A172 (cell line): ENCODE data around the gene TMEM121. TPM values are rescaled to one million over a fixed set of nuclear protein-coding genes. Genes with fewer than 3 reads are reported as not detected.

Experiments
- DNase-seq: peaks from one replicate; pipeline ENCODE4 v3.0.0-alpha.2; 2015; ENCODE audit warnings: low spot score
- total RNA-seq: library from RNA; depleted of rRNA; stranded (reverse); fragments of >200 nt; shearing (Covaris generic); gene quantifications from 2 replicates; pipeline ENCODE4 v1.2.3, GENCODE V29; 2014

TMEM121 gene
- total RNA-seq, 1 experiment from 2014 or later, result 9.2 TPM

DNA sequence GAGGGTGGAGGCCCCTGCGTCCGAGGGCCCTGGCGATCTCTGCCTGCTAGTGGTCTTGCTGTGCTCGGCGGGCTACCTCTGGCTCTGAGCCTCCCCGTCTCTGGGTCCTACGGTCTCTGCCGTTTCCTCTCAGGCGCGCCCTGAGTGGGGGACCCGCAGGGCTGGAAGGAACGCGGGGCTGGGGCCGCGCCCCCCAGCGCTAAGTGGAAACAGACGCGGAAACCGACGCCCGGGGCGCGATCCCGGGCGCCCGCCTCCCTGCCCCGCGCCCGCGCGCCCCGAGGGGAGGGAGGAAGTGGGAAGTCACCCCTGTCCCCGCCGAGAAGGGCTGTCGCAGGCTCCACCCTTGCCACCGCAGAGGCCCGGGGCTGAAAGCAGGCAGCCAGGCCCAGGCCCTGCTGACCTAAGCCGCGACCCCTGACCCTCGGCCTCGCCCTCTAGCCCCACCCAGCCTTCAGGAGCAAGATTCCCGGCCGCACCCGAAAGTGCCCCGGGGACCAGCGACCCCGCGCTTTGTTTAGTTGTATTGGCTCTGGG is 38.9 kb upstream of the TMEM121 start:
- no peak for DNase-seq

DNA sequence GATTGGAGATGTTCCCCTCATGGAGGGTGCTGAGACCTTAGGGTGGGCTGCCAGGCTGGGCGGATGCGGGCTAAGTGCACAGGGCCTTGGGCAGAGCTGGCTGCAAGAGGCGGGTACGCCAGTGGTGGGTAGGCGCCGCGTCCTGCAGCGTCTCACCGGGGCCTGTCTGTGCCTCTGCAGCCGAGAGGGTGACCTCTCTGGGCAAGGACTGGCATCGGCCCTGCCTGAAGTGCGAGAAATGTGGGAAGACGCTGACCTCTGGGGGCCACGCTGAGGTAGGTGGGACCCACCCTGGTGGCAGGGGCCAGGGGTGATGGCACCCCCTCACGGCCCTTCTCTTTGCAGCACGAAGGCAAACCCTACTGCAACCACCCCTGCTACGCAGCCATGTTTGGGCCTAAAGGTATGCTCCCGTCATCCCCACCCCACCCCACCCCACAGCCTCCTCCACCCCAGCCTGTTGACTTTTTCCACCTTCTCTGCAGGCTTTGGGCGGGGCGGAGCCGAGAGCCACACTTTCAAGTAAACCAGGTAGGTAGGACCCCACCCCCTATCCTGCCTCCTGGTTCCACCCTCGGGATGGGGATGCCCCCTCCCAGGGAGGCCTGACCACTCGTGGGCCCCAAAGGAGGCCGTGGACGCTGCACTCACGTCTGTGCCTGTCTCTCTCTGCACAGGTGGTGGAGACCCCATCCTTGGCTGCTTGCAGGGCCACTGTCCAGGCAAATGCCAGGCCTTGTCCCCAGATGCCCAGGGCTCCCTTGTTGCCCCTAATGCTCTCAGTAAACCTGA is 38.2 kb upstream of the TMEM121 start:
- DNase-seq, result no peak

DNA sequence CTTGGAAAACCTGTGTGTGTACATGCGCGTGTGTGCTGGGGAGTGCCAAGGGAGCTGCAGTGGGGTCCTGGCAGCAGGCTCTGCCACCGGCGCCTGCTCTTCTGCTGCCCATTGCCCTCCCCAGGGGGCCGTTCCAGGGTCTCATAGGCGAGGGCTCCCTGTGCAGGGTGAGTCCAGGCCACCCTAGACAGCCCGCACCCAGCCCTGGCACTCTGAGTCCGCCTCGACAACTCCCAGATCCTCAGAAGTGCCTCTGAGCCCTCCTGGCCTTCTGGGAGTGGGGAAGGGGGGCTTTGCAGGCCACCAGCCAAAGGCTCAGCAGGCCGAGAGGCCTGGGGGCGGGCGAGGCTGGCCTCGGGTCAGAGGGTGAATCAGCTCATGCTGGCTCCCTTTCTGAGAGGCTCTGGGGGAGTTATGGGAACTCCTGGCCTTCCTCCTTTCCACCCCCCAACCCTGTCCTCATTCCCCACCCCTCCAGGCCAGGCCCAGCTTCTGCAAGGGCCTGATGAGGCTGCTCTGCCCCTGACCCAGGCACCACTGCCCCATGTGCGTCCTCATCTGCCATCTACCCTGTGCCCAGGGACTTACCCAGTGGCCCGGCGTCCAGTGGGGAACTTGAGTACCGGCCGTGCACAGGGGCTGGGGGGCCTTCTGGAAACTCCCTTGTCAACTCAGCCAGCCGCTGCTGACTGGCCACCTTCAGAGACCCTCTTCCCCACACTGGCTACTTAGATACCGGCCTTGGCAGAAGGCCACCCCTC is 37.4 kb upstream of the TMEM121 start:
- no peak for DNase-seq

DNA sequence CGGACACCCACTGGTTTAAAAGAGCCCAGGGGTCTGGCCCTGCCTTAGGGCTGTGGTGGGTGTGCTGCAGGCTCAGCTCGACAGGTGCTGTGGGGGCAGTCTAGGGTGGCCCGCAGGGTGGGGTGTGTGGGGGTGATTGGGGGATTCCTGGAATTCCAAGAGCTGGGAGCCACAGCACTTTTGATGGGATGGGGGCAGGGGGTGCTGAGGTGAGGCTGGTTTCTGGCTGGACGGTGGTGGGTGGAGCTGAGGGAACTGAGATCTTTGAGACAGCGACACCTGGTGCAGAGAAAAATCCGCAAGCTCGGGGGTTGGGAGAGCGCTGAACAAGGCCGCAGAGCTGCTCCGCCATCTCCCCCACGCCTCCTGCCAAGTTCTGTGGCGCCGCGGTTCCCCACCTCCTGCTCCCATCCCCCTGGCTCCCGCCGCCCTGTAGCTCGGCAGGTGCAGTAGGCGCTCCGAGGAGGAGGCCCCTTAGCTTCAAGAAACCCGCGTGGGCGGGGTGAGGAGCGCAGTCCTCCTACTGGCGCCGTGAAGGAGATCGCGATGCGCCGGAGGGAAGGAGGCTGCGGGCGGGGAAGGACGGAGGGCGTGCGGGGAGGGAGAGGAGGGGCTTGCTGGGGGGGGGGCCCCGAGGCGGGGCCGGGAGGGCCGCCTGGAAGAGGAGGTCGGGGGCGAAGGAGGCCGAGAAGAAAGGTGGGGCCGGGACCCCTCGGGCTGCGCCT is 36.7 kb upstream of the TMEM121 start:
- peak; percentile 75 for DNase-seq

DNA sequence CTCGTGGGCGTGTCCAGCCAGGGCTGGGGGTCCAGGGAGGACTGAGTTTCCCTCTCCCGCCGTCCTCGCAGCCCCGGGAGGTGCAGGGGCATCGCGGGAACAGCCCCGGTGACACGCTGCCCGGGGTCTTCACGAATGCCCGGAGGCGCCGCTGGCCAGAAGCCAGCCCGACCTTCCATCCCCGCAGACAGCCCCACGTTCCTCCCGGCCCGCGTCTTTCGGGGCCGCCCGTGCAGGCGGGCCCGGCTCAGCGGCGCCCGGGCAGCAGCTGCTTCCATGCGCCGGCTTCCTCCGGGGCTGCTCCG is 36.2 kb upstream of the TMEM121 start:
- DNase-seq, result no peak

DNA sequence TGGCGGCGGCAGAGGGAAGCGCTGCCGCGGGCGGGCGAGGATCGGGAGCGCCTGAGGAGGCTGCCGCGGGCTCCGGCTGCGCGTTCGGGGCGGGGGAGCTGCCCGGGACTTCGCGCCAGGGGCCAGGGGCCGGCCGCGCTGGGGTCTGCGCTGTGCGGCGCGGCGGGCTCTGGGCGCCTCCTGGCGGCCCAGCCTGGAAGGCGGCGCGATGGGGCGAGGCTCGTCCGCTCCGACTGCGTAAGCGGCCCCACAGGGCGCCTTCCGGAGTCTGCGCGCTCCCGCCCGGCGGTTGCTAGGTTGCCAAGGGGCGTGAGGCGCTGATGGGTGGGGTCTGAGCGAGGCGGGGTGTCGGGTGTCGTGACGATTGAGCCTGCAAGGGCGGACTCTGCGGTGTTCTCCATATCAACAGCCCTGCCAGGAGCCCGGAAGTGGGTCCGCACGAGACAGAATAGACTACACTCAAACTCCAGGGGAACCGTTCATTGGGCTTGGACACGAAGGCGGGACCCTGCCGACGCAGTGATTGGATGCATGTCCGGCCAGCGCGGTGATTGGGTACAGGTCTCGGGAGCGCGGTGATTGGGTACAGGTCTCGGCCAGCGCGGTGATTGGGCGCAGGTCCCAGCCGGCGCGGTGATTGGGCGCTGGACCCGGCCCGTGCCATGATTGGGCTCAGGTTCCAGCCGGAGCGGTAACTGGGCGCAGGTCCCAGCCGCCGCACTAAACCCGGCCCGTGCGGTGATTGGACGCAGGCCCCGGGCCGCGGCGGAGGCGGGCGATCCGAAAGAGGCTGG is 35.6 kb upstream of the TMEM121 start, which contains the start of gene TEDC1:
TEDC1 (plus strand) TSS at position 675 of the 794 bp plus-strand sequence. CDS start 130 bp downstream, outside the sequence.
- DNase-seq, result peak; percentile 97

DNA sequence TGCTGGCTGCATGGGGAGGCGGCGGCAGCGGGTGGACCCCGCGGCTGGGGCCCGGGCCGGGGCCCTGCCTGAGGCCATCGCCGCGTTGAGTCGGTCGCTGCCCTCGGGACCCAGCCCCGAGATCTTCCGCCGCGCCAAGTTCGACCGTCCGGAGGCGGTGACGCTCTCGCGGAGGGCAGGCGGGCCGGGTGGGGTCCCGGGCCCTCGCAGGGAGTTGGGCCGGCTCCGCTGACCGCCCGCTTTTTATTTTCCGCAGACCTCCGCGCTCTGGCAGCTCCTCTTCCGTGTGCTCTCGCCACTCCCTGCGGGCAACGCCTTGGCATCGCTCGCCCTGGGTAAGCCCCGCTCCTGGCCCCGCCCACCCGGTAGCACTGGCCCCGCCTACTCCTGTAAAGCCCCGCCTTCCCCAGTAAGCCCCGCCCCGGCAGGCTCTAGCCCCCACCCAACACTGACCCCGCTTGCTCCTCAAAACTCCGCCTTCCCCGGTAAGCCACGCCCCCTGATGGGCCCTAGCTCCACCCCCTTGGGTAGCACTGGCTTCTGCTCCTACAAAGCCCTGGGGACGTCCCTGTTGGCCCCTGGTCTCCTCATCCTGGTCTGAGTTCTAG is 34.9 kb upstream of the TMEM121 start:
- DNase-seq, result no peak

DNA sequence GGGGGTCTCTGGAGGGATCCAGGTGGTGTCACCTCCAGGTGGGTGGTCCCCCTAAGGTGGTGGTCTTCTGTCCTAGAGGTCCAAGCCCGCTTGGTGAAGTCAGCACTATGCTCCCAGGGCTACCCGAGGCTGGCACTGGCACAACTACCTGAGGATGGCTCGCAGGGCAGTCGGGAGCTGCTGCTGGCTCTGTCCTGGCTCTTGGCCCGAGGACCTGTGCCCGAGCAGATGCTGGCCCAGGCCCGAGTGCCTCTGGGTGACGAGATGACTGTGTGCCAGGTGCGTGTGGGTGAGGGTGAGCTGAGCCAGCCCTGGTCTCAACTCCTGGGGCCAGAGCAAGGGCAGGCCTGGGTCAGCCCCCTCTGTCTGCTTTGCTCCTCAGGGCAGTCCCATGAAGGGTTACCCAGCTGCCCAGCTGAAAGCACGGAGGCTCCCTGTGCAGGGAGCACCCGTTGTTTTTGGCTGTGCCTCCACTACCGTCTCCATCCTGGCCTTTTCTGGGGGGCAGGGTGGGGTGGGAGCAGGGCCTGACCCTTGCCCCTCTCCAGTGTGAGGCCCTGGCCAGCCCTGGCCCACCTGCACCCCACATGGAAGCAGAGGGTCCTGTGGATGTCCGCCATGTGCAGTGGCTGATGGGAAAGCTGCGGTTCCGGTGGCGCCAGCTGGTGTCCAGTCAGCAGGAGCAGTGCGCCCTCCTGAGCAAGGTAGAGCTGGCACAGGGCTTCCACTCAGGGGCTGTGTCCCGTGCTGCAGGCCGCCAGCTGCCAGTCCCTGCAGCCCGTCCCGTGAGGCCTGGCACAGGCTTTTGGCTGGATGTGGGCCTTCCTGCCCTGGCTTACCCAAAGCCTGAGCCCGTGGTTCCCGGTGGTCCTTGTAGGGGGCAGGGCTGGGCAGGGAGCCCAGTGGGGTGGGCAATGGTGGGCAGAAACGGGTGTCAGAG is 34.1 kb upstream of the TMEM121 start:
- DNase-seq, result no peak

DNA sequence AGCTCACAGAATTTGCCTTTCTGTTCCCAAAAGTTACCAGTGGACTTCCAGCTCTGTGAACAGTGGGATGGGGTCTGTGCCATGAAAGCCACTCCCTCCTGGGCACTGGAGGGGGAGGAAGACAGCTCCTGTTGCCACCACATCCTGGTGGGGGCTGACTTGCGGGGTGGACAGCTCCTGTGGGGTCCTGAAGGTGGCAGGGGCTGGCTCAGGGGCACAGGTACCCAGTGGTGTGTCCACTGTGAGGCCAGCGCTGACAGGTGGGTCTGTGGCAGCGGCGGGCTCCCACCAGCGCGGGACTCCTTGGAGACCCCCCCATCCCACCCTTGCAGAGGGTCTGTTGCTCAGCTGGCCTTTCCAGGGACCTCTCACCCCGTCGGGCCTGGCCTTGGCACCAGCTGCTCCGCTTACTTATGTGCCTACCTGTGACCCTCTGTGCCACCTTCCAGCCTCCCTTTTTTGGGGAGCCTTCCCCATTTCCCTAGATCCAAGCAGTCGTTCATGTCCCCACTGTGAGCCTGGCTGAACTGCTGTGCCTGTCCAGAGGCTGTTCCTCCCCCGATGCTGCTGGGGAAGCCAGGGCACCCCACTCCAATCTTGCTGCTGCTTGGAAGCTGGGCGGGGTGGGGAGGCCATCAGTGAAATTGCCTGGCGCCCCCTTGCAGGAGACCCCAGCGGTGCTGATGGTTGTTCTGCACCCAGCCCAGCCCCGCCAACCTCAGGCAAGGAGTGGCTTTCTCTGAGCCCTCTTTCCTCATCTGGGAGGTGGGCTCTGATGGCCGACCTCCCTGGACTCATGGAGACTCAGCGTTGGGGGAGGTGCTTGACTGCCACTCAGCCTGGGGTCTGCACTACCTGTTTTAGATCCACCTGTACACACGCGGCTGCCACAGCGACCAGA is 33.2 kb upstream of the TMEM121 start:
- no peak for DNase-seq

DNA sequence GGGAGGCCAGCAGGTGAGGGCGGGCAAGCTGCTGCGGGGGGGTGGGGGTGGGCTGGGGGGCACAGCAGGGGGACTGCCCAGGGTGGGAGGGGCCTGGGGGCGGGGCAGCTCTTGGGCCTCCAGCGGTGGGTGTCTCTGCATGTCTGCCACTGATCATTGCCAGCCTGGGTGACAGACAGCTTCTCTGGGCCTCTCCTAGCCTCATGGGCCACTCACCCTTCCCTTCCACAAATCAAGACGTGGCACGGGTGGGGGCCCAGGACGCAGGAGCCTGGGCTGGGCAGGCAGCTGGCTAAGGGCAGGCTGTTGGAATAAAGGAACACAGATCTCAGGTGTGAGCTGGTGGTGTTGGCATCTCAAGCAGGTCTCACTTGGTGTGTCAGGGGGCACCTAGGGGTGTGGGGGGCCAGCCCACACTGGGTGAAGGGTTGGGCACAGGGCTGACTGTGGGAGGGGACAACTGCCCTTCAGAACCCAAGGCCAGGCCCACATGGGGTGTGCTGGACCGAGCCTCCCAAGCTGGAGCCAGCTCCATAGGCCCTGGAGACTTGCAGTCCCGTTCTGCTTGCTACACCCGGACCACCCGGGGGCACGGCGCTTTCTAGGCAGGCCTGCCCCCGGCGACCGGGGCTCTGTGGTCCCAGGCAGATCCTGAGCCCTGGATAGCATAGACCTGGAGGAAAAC is 32.3 kb upstream of the TMEM121 start:
- no peak for DNase-seq

DNA sequence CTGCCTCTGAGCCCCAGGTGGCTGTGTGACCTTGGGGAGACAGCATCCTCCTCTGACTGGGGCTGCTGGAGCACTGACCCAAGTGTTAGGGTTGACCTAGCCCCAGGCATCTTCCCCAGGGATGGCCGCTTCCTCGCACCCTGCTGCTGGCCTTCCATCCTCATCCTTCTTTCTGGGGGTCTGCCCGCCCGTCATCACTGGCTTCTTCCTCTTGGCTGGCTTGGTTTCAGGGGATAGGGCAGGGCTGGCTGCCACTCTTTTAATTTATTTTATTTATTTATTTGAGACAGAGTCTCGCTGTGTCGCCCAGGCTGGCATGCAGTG is 31.8 kb upstream of the TMEM121 start:
- DNase-seq, result no peak

DNA sequence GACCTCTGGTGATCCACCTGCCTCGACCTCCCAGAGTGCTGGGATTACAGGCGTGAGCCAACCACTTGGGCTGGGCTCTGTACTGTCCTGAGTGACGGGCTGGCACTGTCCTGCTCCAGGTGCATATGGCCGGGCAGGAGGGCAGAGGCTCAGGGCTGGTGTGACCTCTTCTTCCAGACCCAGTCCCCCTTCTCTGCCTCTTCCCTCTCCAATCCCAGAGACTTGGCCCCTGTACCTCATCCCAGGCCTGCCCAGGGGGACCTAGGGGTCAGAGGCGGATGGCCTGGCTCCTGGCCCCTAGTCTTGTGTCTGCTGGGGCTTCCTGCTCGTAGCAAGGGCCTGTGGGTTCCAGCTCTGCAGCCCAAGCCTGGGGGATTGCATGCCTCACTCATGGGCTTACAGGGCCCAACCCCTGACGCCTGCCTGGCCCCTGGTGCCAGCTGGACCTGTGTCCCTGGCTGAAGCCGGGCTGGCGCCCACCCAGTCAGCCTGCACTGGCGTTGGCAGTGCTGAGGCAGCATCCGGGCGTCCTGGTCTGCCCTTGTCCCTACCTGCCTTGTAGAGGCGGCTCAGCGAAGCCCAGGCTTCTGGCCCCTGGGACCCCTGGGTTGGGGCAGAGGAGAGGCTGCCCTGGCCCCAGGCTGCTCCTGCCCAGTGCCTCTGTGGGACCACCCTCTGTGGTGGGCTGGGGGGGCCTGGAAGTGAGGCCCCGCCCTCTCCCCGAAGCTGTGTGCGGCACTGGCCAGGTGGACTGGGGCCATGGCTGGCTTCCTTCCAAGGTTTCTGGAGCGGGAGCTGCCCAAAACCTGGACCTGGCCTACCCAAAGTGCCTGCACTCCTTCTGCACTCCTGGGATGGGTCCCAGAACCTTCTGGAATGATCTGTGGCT is 31.0 kb upstream of the TMEM121 start:
- DNase-seq, result no peak

DNA sequence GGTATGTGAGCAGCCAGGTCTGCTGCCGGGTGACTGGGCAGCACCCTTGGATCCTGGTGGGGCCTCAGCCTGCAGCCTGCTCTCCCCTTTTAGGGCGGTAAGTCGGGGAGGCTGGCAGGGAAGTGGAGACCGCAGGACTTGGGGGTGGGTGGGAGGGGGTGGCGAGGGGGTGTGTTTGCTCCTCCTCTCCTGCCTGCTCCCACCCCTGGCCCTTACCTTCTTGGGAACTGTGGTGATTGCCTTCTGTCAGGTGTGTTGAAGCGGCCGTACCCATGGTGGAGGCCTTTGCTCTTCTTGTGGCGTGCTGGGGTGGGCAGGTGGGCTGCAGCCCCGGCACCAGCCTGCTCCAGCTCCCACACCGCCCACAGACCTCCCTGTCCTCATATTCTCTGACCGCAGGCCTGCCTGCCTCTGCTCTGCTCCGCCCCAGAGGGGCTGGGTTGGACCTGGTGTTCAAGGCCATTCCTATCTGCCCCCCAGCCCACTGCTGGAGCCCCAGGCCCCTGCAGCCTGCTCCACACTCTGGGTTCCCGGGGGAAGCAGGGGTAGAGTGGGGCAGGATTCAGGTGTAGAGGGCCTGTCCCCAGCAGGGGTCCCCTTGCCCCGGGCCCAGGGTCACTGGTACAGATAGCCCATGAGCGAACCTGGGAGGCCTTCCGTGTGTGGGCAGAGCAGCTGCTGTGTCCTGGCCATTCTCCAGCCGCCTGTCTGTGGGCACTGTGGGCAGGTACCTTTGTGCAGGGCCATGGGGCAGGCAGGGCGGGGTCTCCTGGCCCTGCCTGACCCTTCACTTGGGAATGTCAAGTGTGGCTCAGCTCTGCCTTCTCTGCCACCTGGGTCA is 30.2 kb upstream of the TMEM121 start:
- no peak for DNase-seq

DNA sequence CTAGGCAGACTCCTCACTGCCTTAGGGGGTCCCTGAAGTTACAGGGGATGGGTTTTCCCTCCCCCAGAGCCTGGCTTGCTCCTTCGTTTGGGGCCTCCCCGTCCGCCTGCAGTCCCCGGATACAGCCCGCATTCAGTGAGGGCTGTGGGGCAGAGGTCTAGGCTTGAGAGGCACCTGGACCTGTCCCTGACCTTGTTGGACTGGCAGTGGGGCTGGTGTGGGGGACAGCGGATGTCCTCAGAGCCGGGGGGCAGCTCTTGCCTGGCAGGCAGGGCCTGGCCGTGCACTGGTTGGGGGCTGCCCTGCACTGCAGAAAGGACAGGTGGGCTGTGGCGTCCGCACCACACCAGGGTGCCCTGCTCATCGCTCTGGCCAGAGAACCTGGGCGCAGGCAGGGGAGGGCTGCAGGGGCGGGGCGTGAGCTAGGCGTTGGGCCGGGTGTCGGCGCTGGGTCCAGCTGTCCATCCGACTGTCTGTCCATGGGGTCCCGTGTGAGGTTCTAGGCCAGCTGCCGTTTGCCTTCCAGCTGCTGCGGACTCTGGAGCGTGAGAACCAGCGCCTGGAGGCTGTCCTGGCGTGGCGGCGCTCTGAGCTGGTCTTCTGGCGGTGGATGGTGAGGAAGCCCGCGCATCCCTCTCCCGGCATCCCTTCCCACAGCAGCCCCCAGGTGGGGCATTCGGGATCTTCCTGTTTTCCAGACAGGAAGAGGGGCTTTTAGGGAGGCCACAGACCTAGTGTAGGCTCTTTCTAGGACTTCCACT is 29.4 kb upstream of the TMEM121 start:
- no peak for DNase-seq

DNA sequence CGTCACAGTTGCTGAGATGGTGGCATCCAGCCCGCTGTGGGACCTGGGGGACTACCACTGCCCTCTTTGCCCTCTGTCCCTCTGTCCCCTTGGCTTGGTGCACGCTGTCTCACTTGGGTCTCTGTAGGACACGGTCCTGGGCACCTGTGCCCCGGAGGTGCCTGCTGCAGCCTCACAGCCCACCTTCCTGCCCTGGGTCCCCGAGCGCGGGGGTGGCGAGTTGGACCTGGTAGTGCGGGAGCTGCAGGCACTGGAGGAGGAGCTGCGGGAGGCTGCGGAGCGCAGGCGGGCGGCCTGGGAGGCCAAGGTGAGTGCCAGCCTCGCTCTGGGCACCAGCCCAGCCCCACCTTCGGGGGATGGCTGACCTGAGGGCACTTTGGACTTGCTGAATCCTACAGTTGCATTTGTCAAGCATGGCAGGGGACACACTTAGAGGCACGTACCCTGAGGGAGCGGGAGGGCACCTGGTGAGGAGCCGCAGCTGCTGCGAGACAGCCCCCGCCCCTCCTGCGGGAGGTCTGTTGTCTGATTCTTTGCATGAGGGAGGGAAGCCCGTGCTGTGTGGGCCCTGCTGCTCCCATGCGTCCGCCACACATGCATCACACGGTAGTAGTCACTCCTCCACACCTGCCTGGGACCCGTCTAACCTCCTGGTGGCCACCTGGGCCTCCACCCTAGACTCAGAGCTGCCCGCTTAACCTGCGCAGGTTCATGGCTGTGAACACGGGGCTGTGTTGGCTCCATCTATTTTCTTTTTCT is 28.5 kb upstream of the TMEM121 start:
- DNase-seq, result no peak
